Neural cell (in vitro differentiated cells): ENCODE measurements around the gene DMAP1.

Source experiments
- EP300 ChIP-seq: fragments of 450-650 bp; conservative IDR thresholded peaks from 2 replicates; pipeline ENCODE4 v1.6.1; 2014; ENCODE audit warnings: antibody characterized with exemption, mild to moderate bottlenecking, moderate library complexity; ENCODE audit not compliant: poor library complexity, severe bottlenecking
- EZH2 ChIP-seq: fragments of 200-600, 300-800 bp; shearing (Covaris generic), sonication (generic); IDR thresholded peaks from 2 replicates; pipeline ENCODE4 v1.6.1; 2014; ENCODE audit warnings: antibody characterized with exemption, low read length, borderline replicate concordance, mild to moderate bottlenecking; ENCODE audit not compliant: insufficient read depth, poor library complexity, severe bottlenecking
- POLR2AphosphoS5 ChIP-seq: IDR thresholded peaks from 2 replicates; pipeline ENCODE4 v1.6.1; 2012
- TF ChIP-seq, protein P1 (sequence below): fragments of 450-650 bp; IDR thresholded peaks from 2 replicates; pipeline ENCODE4 v1.5.1; 2014; ENCODE audit warnings: antibody characterized with exemption, mild to moderate bottlenecking, moderate library complexity; ENCODE audit not compliant: poor library complexity, severe bottlenecking

DNA sequence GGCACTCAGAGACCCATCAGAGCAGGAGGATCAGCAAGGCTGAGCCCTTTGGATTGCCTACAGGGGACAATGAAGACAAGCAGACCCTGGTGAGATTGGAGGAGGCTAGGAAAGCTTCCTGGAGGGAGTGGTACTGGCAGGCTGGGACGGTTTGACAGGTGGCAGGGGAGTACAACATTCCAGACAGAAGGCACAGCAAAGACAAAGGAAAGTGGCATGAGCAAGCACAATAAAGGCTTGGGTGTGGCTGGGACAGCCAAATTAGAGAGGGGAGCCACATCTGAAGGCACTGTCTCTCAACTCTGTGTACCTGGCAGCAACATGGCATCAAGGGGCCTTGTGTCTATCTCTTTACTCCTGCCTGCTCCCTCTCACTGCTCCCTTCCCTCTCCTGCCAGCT is 38.2 kb downstream of the DMAP1 start:
- TF ChIP-seq EP300 (no peak), EZH2 (no peak), POLR2AphosphoS5 (no peak)
- TF ChIP-seq, protein P1, sequence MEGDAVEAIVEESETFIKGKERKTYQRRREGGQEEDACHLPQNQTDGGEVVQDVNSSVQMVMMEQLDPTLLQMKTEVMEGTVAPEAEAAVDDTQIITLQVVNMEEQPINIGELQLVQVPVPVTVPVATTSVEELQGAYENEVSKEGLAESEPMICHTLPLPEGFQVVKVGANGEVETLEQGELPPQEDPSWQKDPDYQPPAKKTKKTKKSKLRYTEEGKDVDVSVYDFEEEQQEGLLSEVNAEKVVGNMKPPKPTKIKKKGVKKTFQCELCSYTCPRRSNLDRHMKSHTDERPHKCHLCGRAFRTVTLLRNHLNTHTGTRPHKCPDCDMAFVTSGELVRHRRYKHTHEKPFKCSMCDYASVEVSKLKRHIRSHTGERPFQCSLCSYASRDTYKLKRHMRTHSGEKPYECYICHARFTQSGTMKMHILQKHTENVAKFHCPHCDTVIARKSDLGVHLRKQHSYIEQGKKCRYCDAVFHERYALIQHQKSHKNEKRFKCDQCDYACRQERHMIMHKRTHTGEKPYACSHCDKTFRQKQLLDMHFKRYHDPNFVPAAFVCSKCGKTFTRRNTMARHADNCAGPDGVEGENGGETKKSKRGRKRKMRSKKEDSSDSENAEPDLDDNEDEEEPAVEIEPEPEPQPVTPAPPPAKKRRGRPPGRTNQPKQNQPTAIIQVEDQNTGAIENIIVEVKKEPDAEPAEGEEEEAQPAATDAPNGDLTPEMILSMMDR, result no peak
